Measurements from ENCODE around the gene POMT1.
A peak's percentile ranks its signal among the peaks of the same experiment; 100 is the strongest.

POMT1 gene

GRCh38 chr9:131477367-131477766 is 25.4 kb upstream of the POMT1 start:
- ATAC-seq (no peak), DNase-seq (no peak)

- no peak for DNase-seq
- no peak for ATAC-seq
These were observed 24.8 kb upstream of the POMT1 start for GRCh38 chr9:131477816-131478419.

DNA sequence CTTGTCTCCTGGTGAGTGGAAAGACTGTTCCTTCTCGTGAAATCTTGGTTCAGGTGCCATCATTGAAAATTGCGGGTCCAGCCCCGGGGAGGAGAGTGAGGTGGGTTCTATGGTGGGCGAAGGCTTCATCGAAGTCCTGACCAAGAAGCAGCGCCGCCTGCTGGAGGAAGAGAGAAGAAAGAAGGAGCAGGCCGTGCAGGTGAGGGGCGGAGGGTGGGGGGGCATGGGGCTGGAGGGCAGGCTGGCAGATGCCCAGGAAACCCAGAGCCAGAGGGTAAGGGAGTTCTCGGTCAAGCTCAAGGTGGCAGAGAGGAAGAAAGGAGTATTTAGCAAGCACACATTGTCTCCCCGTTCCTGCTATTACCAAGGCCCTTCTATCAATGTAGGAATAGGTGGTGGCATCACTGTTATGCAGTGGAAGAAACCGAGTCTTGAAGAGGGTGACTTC is 24.3 kb upstream of the POMT1 start:
- ATAC-seq (peak; percentile 26), DNase-seq (peak; percentile 67)

DNA sequence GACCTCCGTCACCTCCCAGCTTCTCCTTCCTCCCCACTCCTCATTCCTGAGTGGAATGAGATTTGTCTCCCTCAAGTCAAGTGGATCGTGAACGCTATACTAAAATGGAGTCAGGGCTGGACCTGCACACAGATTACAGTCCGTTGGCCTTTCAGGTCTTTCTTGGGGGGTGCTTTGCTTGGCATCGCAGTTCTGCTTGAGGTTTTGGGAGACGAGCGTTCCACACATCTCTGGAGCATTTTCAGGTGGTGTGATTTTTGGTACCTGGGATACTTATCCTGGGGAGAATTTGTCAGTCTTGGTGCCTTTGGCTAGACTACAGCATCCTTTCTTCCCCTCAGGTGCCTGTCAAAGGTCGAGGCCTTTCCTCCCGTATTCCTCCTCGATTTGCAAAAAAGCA is 23.8 kb upstream of the POMT1 start:
- ATAC-seq (no peak), DNase-seq (no peak)

GRCh38 chr9:131480258-131480657 is 22.5 kb upstream of the POMT1 start:
- ATAC-seq = no peak
- DNase-seq = no peak

DNA sequence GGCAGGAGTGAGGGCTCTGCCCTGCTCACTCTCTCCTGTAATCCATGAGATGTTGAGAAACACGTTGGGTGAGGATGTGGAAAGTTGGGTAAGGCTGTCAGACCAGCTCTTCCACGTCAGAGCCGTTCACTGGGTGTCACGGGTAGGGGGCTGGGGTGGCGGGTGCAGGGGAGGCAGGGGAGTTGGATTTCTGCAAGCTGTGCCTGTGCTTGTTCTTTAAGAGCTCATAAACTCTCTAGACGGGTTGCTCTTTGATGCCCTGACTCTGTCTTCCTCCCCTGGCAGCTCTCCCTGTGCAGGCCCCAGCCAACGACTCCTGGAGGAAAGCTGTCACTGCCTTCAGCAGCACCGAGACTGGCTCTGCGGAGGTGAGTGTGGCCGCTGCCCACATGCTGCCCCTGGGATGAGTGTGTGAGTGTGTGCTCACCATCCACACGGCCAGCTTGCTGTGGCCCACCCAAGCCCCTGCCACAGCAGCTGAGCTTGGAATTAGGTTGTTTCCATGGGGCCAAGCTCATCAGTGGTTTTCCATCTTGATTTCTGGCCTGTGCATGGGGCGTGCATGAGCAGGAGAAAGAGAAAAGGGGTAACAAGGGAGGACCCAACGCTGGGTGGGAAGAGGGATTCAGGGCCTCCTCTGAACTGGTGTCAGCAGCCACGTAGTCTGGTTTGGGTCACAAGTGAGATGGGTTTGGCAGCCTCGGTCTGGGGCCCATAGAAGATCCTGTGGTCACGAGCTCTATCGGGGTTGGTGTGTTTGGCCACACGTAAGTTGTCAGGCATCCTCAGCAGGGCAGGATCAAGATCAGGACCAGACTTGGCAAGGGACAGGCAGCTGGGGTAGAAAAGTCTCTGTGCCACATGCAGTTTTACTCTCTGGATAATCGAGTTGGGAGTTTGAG is 21.0 kb upstream of the POMT1 start:
- DNase-seq (no peak), ATAC-seq (no peak)

GRCh38 chr9:131482343-131483006 is 20.2 kb upstream of the POMT1 start:
- ATAC-seq (no peak), DNase-seq (no peak)

- ATAC-seq (no peak), DNase-seq (no peak)
These were observed 19.2 kb upstream of the POMT1 start for GRCh38 chr9:131483319-131484050.

GRCh38 chr9:131484051-131484445 is 18.7 kb upstream of the POMT1 start:
- DNase-seq = no peak
- ATAC-seq = no peak

- ATAC-seq = no peak
- DNase-seq = no peak
These were observed 18.0 kb upstream of the POMT1 start for GRCh38 chr9:131484560-131485185.

GRCh38 chr9:131485206-131485605 is 17.5 kb upstream of the POMT1 start:
- ATAC-seq (no peak), DNase-seq (no peak)

DNA sequence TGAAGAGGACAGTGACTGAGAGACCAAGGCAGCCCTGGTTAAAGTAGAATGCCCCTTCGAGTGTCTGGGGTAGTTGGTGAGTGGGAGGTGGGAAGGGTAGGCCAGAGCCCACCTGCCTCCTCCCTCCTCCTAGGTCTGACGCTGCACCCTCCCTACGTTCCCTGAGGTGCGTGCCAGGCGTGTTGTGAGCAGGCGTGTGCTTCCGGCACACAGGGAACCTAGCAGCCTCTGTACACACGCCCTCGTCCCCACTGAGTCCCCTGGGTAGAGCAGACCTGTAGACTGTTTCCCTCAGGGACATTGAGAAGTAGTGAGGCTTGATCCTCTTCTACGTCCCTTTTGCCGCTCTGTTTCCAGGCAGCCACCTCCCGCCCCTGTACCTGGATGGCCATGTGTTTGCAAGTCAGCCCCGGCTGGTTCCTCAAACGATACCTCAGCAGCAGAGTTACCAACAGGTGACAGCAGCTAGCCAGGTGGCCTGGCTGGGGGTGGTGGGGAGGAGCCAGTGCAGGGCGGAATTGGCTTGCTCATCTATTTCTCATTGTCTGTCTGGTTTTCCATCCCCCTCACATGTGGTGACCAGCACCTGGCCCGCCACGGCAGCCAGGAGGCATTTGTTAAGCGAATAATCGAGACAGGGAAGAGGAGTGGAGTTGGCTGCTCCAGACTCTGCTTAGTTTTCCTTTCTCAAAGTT is 16.8 kb upstream of the POMT1 start:
- DNase-seq (no peak), ATAC-seq (no peak)

- ATAC-seq = no peak
These were observed 15.7 kb upstream of the POMT1 start for GRCh38 chr9:131487001-131487400.

GRCh38 chr9:131487621-131488031 is 15.1 kb upstream of the POMT1 start:
- DNase-seq (no peak), ATAC-seq (no peak)

More at GRCh38 chr9:131487001-131487400, 15.7 kb upstream of the POMT1 start:
- no peak for DNase-seq

- DNase-seq = no peak
- no peak for ATAC-seq
These were observed 12.2 kb upstream of the POMT1 start for GRCh38 chr9:131490514-131490913.

DNA sequence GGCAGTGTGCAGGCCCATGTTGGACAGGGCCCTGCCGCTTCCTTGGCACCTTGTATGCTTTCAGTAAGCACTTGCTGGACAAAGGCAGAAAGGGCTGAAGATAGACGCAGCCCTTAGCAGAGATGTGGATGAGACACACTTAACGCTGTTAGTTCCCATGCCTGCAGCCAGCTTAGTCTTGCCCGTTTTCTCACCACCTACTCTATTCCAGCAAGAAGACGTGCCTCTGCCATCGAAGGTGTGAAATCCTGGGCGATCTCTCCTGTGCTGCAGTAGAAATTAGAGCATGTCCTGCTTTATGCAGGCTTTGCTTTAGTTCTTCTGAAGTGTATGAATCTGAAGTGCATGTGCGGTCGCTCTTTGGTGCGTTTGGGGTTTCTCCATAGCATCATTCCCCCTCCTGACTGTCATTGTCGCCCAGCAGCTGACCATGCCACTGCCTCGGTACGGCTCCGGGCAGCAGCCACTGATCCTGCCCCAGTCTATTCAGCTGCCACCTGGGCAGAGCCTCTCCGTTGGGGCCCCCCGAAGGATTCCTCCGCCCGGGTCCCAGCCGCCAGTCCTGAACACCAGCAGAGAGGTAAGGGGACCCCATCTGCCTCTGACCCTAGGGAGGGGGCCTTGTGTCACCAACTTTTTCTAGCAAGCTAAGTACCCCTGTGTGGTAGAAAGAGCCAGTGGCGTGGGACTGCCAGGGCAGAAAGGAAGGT is 11.6 kb upstream of the POMT1 start:
- ATAC-seq = no peak

DNA sequence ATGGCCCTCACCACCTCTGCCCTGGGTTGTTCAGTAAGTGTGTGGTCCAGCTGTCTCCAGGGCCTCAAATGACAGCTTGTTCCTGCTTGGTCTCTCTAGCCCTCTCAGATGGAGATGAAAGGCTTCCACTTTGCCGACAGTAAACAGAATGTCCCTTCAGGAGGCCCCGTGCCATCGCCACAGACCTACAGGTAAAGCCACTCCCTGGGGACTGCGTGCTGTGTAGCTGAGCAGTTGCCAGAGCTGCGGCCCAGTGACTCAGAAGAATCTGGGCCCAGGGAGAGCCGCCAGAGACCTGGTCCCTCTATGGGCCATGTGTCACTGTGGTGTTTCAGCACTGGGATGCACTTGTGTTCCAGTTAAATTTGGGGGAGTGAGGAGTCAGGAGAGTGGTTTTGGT is 10.6 kb upstream of the POMT1 start:
- DNase-seq = no peak
- no peak for ATAC-seq

More for the DNA sequence above, 11.6 kb upstream of the POMT1 start:
- DNase-seq = no peak

DNA sequence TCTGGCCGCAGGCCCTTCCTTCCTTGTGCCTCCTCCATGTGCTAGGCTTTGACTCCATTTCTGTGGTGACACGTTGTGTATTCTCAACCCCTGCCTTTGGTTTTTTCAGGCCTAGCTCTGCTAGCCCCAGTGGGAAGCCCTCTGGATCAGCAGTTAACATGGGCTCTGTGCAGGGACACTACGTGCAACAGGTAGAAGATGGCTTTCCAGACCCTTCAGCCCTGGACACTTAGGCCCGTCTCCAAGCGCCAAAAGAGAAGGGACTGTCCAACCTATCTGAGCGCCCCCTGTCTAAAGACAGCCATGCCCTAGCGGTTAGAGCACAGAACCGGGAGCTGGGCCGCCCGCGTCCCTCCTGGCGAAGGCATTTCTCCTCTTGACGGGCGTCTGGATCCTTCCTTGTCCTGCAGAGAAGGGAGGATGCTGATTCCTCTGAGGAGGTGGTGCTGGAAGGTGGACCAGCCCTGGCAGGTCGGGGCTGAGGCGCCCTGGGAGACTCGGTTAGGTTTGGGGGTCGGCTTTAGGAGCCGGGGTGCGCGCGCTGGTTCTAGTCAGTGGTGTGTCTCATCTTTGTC is 8.3 kb upstream of the POMT1 start:
- ATAC-seq = no peak
- DNase-seq = no peak

GRCh38 chr9:131495785-131496184 is 6.9 kb upstream of the POMT1 start:
- no peak for DNase-seq
- ATAC-seq = no peak

DNA sequence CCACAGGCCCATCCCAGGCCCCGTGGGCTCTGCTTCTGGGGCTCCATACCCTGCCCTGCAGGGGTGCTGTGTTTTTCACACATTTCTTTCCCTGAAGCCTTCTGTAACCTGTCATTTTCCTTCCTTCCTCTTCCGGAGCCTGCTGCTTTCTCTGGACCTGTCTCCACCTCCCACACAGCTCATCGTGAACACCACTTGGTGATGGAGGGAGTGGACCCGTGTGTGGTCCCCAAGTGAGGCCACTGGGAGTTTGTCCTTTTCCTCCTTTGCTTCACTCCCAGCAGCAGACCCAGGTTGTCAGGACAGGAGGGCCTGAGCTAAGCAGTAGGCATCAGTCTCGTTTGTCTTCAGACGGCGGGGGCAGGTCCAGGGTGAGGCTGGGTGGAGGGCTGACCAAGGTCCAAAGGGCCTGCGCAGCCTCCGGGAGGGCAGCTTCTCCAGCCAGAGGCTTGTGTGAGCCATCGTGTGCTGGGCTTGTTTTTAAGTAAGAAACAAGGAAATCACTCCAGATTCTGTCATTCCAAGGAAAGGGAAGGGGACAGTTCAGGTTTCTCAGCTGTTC is 5.8 kb upstream of the POMT1 start:
- no peak for DNase-seq
- no peak for ATAC-seq
